Keratinocyte (primary cell): Measurements from ENCODE around the gene CHRNB4. TPM values are rescaled to one million over a fixed set of nuclear protein-coding genes. Genes with fewer than 3 reads are reported as not detected.
A peak's percentile ranks its signal among the peaks of the same experiment; 100 is the strongest.

Experiments
- DNase-seq: peaks from one replicate; pipeline ENCODE4 v3.0.0-alpha.2; 2011; ENCODE audit warnings: low read depth, missing footprints, low spot score
- FAIRE-seq: peaks from 2 replicates; lab custom pipeline; 2011; peaks lifted over from hg19 to GRCh38; lab: Jason Lieb, UNC
- H2AFZ ChIP-seq: 2 replicates; pipeline ENCODE4 v1.6.0; 2012; ENCODE audit warnings: low read length, control low read depth, inconsistent platforms; ENCODE audit not compliant: control insufficient read depth
- H3K27ac ChIP-seq: 2 replicates; pipeline ENCODE4 v1.5.1; 2011; ENCODE audit warnings: low read length; ENCODE audit not compliant: control insufficient read depth, insufficient read depth
- H3K27me3 ChIP-seq: 3 replicates; pipeline ENCODE4 v1.6.0; 2011; ENCODE audit warnings: low read length; ENCODE audit not compliant: control insufficient read depth, insufficient read depth; ENCODE audit errors: extremely low read depth
- H3K36me3 ChIP-seq, 2 experiments: 2 replicates in 1 of 2; 3 replicates in 1 of 2; pipeline ENCODE4 v1.5.1; 2011; ENCODE audit warnings: low read length in 2 of 2, mild to moderate bottlenecking in 1 of 2; ENCODE audit not compliant: control insufficient read depth in 2 of 2, insufficient read depth in 2 of 2; ENCODE audit errors: extremely low read depth in 1 of 2
- H3K4me1 ChIP-seq: 3 replicates; pipeline ENCODE4 v1.5.1; 2011; ENCODE audit warnings: low read length; ENCODE audit not compliant: control insufficient read depth, insufficient read depth; ENCODE audit errors: extremely low read depth
- H3K4me2 ChIP-seq: 3 replicates; pipeline ENCODE4 v1.6.0; 2011; ENCODE audit warnings: low read depth, low read length; ENCODE audit not compliant: control insufficient read depth, insufficient read depth; ENCODE audit errors: extremely low read depth
- H3K4me3 ChIP-seq, 3 experiments: fragments of 200-600 bp in 1 of 3; sonication (generic) in 1 of 3; 2 replicates in 2 of 3; 3 replicates in 1 of 3; pipeline ENCODE4 v1.5.1; 2011 to 2016; ENCODE audit warnings: low read length in 3 of 3, mild to moderate bottlenecking in 3 of 3, control low read depth in 2 of 3, inconsistent platforms in 1 of 3, low read depth in 1 of 3, mixed read lengths in 1 of 3, mixed run types in 1 of 3, moderate library complexity in 1 of 3; ENCODE audit not compliant: control insufficient read depth in 2 of 3, insufficient read depth in 2 of 3; ENCODE audit errors: extremely low read depth in 1 of 3
- H3K79me2 ChIP-seq: 2 replicates; pipeline ENCODE4 v1.6.0; 2012; ENCODE audit warnings: low read length; ENCODE audit not compliant: control insufficient read depth, insufficient read depth
- H3K9ac ChIP-seq: 3 replicates; pipeline ENCODE4 v1.6.0; 2011; ENCODE audit warnings: low read length; ENCODE audit not compliant: control insufficient read depth, insufficient read depth; ENCODE audit errors: extremely low read depth
- H3K9me1 ChIP-seq: 3 replicates; pipeline ENCODE4 v1.6.0; 2011; ENCODE audit warnings: low read length; ENCODE audit not compliant: control insufficient read depth, insufficient read depth; ENCODE audit errors: extremely low read depth
- H3K9me3 ChIP-seq: 2 replicates; pipeline ENCODE4 v1.5.1; 2012; ENCODE audit warnings: low read depth, low read length; ENCODE audit not compliant: control insufficient read depth
- H4K20me1 ChIP-seq: 3 replicates; pipeline ENCODE4 v1.6.0; 2011; ENCODE audit warnings: low read length; ENCODE audit not compliant: control insufficient read depth, insufficient read depth; ENCODE audit errors: extremely low read depth
- CTCF ChIP-seq, 3 experiments: IDR thresholded peaks in 1 of 3; conservative IDR thresholded peaks in 1 of 3; optimal IDR thresholded peaks in 1 of 3; 2 replicates in 2 of 3; 3 replicates in 1 of 3; pipeline versions ENCODE3 to v1.5.1; 2011; ENCODE audit warnings: low read length in 3 of 3, mild to moderate bottlenecking in 3 of 3, moderate library complexity in 2 of 3, control low read depth in 1 of 3, inconsistent platforms in 1 of 3; ENCODE audit not compliant: insufficient read depth in 2 of 3; ENCODE audit errors: extremely low read depth in 1 of 3
- EZH2 ChIP-seq: IDR thresholded peaks from one replicate; pipeline ENCODE4 v1.6.1; 2012; ENCODE audit warnings: inconsistent platforms, mild to moderate bottlenecking, low read length, moderate library complexity
- dilution Hi-C: fragments of 300-500 bp; cut with MboI; formaldehyde crosslinking; loops from one replicate; pipeline ENCODE4 v1.7.0; 2020; ENCODE audit warnings: low sequenced_read_pairs; ENCODE audit not compliant: extremely low pct_ligation_motif_present
- polyA plus RNA-seq, 5 experiments: library from polyadenylated mRNA; depleted of rRNA in 3 of 5; stranded (reverse) in 3 of 5; stranded (forward) in 1 of 5; unstranded in 1 of 5; fragments of >200 nt; gene quantifications; 1 replicate in 1 of 5; 2 replicates in 3 of 5; 3 replicates in 1 of 5; pipeline versions ENCODE4 v1.2.1 to v1.2.3, GENCODE V29; 2011 to 2012; ENCODE audit warnings: missing spikeins in 2 of 5, low read depth in 1 of 5, low replicate concordance in 1 of 5

The CHRNB4 gene
- polyA plus RNA-seq, 1 donor (not counting 4 experiments of a cell fraction or from before 2014, with no cell fraction given): 0.04 TPM

GRCh38 chr15:78640527-78641101 lies 396 bp downstream of the CHRNB4 start:
- H4K20me1 ChIP-seq: no peaks in the 10 kb centered on the region
- peak overlapping the region in 2 of 3 experiments; percentile 8 to 37 for H3K4me3 ChIP-seq
- no peaks in the 10 kb centered on the region for H3K9me1 ChIP-seq
- peak overlapping the region; percentile 60 for H3K4me2 ChIP-seq
- no peak overlapping the region for H3K9ac ChIP-seq
- dilution Hi-C loops: no loop called here
- H3K79me2 ChIP-seq: no peaks in the 10 kb centered on the region
- H3K36me3 ChIP-seq: no peaks in the 10 kb centered on the region
- no peak overlapping the region for H3K27ac ChIP-seq
- H3K4me1 ChIP-seq: peaks cover 4% of the 10 kb centered on the region
- FAIRE-seq: no peak
- TF ChIP-seq EZH2 (peak; percentile 43), CTCF (optimal IDR thresholded peaks at IDR 0.05 in 1 of 3, IDR thresholded peaks at IDR 0.05 in 1 of 3, conservative IDR thresholded peaks at IDR 0.05 in 1 of 3; ENCODE audit: extremely low read depth in 1 of 3, insufficient read depth in 2 of 3, low read length in 3 of 3) (no peak)
- no peak overlapping the region for H2AFZ ChIP-seq
- H3K27me3 ChIP-seq: peaks cover 15% of the 10 kb centered on the region
- H3K9me3 ChIP-seq: no peaks in the 10 kb centered on the region
- no peak for DNase-seq

- Histone ChIP-seq H2AFZ (no peak overlapping the region), H3K9me3 (no peaks in the 10 kb centered on the region), H3K27ac (no peak overlapping the region), H3K4me1 (peaks cover 4% of the 10 kb centered on the region), H3K4me3 (no peak overlapping the region), H3K36me3 (no peaks in the 10 kb centered on the region), H4K20me1 (no peaks in the 10 kb centered on the region), H3K27me3 (peaks cover 15% of the 10 kb centered on the region), H3K79me2 (no peaks in the 10 kb centered on the region), H3K9ac (no peak overlapping the region), H3K9me1 (no peaks in the 10 kb centered on the region), H3K4me2 (no peak overlapping the region)
- FAIRE-seq (no peak), DNase-seq (no peak)
- TF ChIP-seq EZH2: no peak
- TF ChIP-seq CTCF (optimal IDR thresholded peaks at IDR 0.05 in 1 of 3, IDR thresholded peaks at IDR 0.05 in 1 of 3, conservative IDR thresholded peaks at IDR 0.05 in 1 of 3; ENCODE audit: extremely low read depth in 1 of 3, insufficient read depth in 2 of 3, low read length in 3 of 3): peak; percentile 54 to 68 (median 60)
- dilution Hi-C loops: no loop called here
Observed at GRCh38 chr15:78638658-78639314, 2.2 kb downstream of the CHRNB4 start.
